HL-60 (cell line): ENCODE results near the gene PMEPA1.

Source experiments
- DNase-seq, 2 experiments: peaks; one replicate each; pipeline ENCODE4 v3.0.0-alpha.2; 2010 to 2020; ENCODE audit warnings: low read depth in 1 of 2, low spot score in 1 of 2
- H3K27ac ChIP-seq: fragments of 250-450 bp; sonication (Bioruptor Pico); replicated peaks from 2 replicates; pipeline ENCODE4 v1.5.1; 2020; ENCODE audit warnings: mild to moderate bottlenecking, moderate library complexity
- H3K27me3 ChIP-seq: fragments of 250-450 bp; sonication (Bioruptor Pico); 2 replicates; pipeline ENCODE4 v1.5.1; 2021; ENCODE audit warnings: mild to moderate bottlenecking, moderate library complexity; ENCODE audit not compliant: insufficient read depth, poor library complexity, severe bottlenecking
- H3K4me3 ChIP-seq: replicated peaks from 2 replicates; pipeline ENCODE4 v1.5.1; 2011; ENCODE audit warnings: mild to moderate bottlenecking, control low read depth, low read length; ENCODE audit not compliant: insufficient read depth
- GABPA ChIP-seq: IDR thresholded peaks from 2 replicates; pipeline ENCODE4 v1.6.1; 2012; ENCODE audit warnings: low read depth
- POLR2AphosphoS5 ChIP-seq: IDR thresholded peaks from 2 replicates; pipeline ENCODE4 v1.6.1; 2012; ENCODE audit warnings: low read depth
- REST ChIP-seq: IDR thresholded peaks from 2 replicates; pipeline ENCODE4 v1.6.1; 2012; ENCODE audit warnings: low read depth; ENCODE audit not compliant: insufficient replicate concordance
- SPI1 ChIP-seq: IDR thresholded peaks from 2 replicates; pipeline ENCODE4 v1.6.1; 2012; ENCODE audit warnings: low read depth, mild to moderate bottlenecking, borderline replicate concordance
- TF ChIP-seq, protein P1 (sequence below): IDR thresholded peaks from one replicate; pipeline ENCODE4 v1.5.1; 2011; ENCODE audit warnings: low read length, control low read depth, inconsistent platforms; ENCODE audit not compliant: insufficient read depth

The PMEPA1 gene

DNA sequence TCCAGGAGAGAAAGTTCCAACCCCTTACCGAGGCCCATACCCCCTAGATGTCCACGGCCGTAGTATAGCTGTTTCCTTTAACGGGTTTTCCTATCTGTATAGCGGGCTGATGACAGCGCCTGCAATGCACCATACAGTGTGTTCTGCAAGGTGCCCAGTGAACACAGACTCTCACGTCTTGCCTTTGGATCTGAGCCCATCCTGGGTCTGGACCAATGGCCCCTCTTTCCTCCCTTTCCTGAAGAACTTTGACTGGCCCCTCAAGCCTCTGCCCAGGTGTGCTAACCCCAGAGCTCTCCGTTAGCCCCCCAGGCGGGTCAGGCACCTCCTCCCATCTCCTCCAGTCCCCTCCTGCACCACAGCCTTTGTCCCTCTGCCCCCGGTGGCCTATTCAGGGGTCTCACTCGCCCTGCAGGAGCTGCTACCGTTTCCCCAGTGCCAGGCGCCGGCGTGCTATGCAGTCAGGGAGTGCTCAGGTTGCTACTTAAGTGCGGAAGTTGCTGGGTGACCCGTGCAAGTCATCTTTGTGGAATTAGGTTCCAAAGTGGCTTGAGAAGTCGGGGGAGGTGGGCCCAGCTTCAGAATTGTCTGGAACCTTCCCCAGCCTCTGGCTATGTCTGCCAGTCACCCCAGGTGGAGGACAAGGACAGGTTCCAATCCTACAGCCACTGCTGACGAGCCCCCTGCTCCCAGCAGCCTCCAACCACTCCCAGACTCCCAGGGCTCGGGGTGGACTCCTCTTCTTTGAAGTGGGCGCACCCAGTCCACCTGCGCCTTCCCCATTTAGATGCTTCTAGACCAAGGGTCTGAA lies 54.6 kb downstream of the PMEPA1 start:
- no peak overlapping the region for H3K4me3 ChIP-seq
- DNase-seq, result no peak
- TF ChIP-seq REST (no peak), GABPA (no peak), SPI1 (no peak), POLR2AphosphoS5 (no peak)
- TF ChIP-seq, protein P1, sequence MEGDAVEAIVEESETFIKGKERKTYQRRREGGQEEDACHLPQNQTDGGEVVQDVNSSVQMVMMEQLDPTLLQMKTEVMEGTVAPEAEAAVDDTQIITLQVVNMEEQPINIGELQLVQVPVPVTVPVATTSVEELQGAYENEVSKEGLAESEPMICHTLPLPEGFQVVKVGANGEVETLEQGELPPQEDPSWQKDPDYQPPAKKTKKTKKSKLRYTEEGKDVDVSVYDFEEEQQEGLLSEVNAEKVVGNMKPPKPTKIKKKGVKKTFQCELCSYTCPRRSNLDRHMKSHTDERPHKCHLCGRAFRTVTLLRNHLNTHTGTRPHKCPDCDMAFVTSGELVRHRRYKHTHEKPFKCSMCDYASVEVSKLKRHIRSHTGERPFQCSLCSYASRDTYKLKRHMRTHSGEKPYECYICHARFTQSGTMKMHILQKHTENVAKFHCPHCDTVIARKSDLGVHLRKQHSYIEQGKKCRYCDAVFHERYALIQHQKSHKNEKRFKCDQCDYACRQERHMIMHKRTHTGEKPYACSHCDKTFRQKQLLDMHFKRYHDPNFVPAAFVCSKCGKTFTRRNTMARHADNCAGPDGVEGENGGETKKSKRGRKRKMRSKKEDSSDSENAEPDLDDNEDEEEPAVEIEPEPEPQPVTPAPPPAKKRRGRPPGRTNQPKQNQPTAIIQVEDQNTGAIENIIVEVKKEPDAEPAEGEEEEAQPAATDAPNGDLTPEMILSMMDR, result no peak
- no peak overlapping the region for H3K27ac ChIP-seq
- H3K27me3 ChIP-seq, result peaks cover 8% of the 10 kb centered on the region

GRCh38 chr20:57654363-57654997 lies 55.3 kb downstream of the PMEPA1 start:
- H3K4me3 ChIP-seq, result no peak overlapping the region
- no peak overlapping the region for H3K27ac ChIP-seq
- DNase-seq, result peak in 1 of 2 experiments; percentile 26
- H3K27me3 ChIP-seq, result peaks cover 8% of the 10 kb centered on the region
- TF ChIP-seq REST (no peak), SPI1 (no peak), POLR2AphosphoS5 (no peak), GABPA (no peak)
- TF ChIP-seq, protein P1, result peak; percentile 93

- Histone ChIP-seq H3K4me3 (no peak overlapping the region), H3K27me3 (peaks cover 8% of the 10 kb centered on the region), H3K27ac (no peak overlapping the region)
- no peak for TF ChIP-seq GABPA
- TF ChIP-seq POLR2AphosphoS5, result no peak
- TF ChIP-seq, protein P1, result no peak
- no peak for TF ChIP-seq SPI1
- TF ChIP-seq REST, result no peak
- no peak for DNase-seq
Observed at GRCh38 chr20:57653910-57654309, 55.9 kb downstream of the PMEPA1 start.
